Skin of body (tissue), 2 donors: Measurements from ENCODE around the gene SIT1. TPM values are rescaled to one million over a fixed set of nuclear protein-coding genes. Genes with fewer than 3 reads are reported as not detected.
"Not testable (repeated sequence)": the region's sequence is repeated elsewhere in the genome, so short reads cannot be mapped to it uniquely, and the experiment has no call there.

Experiments used
- DNase-seq: peaks from one replicate; lab custom pipeline; 2025; lab: John Stamatoyannopoulos, UW
- total RNA-seq: library from RNA; depleted of rRNA; stranded (reverse); fragments of >200 nt; gene quantifications from one replicate; pipeline ENCODE4 v1.2.3, GENCODE V29; 2014

Gene SIT1
- total RNA-seq, 1 donor from 2014 or later: 0.30 TPM

DNA sequence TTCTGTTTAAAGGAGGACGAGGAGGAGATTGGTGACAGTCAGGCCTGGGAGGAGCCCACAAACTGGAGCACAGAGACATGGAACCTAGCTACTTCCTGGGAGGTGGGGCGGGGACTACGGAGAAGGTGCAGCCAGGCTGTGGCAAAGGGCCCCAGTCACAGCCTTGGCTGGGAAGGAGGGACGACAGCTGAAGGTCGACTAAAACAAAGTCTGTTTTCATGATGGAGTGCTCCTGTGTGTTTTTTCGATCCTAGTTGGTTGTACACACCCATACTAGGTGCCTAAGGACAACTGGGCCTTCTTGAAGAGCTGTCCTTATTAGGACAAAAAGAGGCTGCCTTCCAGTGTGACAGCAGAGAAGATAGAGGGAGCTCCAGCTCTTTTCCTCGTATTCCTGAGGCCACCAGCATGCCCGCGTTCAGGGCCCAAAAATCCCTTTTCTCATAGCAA lies 10.3 kb upstream of the SIT1 start:
- DNase-seq: no peak

DNA sequence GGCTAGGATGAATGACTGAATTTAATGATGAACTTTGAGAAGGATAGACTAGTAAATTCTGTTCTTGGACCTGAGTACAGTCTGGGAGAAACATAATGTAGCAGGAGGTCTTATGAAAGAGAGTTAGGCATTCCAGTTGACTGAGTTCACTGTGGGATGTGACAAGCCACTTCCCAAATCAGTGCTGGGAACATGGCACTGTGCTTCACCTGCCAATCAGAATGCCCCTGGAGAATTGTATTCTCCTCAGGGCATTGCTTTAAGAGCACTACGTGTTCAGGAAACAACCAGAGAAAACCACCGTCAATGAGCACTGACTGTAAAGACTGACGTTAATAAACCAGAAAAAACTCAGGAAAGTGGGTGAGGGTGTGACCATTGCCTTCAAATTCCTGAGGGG lies 8.6 kb upstream of the SIT1 start:
- DNase-seq: no peak

DNA sequence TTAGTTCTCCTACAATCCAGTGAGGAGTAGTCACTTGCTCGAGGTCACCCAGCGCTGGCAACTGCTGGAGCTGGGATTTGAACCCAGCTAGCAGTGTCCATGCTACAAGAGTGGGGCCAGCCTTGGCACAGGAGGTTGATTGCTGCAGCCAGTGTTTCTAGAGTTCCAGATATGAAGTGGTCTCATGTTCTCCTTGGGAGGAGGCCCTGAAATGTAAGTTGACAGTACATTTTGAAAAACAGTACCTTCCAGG lies 8.2 kb upstream of the SIT1 start:
- DNase-seq: no peak

DNA sequence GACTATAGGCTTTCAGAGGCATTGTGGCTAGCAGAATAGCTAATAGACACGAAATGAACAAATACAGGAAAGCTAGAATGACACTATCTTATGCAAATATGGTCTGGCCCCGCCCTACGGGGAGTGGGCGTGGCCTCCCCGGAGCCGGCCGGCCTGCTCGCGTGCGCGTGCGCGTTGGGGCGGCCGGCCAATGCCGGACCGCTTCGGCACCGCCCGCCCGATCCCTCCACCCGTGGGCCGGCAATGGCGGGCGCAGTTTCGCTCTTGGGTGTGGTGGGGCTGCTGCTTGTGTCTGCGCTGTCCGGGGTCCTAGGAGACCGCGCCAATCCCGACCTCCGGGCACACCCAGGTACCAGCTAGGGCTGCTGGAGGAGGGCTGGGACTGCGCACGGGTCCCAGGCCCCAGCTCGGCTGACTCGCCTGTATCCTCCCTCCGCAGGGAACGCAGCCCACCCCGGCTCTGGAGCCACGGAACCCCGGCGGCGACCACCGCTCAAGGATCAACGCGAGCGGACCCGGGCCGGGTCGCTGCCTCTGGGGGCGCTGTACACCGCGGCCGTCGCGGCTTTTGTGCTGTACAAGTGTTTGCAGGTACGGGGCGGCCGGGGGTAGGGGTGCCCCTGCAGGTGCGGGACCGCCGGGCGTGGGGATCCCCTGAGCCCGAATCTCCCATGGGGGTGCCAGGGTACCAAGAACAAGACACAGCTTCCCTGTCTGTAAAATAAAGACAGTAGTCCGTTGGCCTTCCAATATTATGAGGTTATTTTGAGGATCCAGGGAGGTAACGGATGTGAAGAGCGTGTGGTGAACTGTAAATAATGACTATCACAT lies 7.6 kb upstream of the SIT1 start, which contains the start of gene CCDC107:
Gene CCDC107, plus strand, starts transcription at position 156 of the 831 bp plus-strand sequence. Its CDS starts 88 bp downstream, at position 244.
- DNase-seq: peak; percentile 82

GRCh38 chr9:35657546-35658136 lies 6.9 kb upstream of the SIT1 start, which contains the start of gene RMRP:
Gene RMRP, minus strand, starts transcription at chr9:35658019.
- peak; percentile 99 for DNase-seq

- DNase-seq: peak; percentile 61
These were observed 6.3 kb upstream of the SIT1 start for GRCh38 chr9:35656831-35657545.

- no peak for DNase-seq
These were observed 5.6 kb upstream of the SIT1 start for GRCh38 chr9:35656348-35656747.

DNA sequence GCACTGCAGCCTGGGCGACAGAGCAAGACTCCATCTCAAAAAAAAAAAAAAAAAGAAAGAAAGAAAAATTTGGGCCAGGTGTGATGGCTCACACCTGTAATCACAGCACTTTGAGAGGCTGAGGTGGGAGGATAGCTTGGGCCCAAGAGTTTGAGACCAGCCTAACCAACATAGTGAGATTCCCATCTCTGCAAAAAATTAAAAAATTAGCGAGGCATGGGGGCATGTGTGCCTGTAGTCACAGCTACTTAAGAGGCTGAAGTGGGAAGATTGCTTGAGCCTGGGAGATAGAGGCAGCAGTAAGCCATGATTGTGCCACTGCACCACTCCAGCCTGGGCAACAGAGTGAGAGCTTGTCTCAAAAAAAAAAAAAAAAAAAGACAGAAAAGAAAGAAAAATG lies 2.9 kb upstream of the SIT1 start:
- no peak for DNase-seq

DNA sequence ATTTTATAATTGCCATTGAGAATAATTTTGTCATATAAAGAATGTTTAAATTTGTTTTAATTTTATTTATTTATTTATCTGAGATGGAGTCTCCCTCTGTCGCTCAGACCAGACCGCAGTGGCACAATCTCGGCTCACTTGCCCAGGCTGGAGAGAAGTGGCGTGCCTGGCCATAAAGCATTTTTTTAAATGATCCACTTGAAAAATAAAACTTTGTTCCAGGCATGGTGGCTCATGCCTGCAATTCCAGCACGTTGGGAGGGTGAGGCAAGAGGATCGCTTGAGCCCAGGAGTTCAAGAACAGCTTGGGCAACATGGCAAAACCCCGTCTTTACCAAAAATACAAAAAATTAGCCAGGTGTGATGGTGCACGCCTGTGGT lies 2.1 kb upstream of the SIT1 start:
- DNase-seq: no peak

GRCh38 chr9:35651956-35652828 lies 1.5 kb upstream of the SIT1 start:
- DNase-seq: no peak

- no peak for DNase-seq
These were observed 1.0 kb downstream of the SIT1 start for GRCh38 chr9:35649431-35650340.

- DNase-seq: peak; percentile 93
These were observed 4.0 kb downstream of the SIT1 start for GRCh38 chr9:35646533-35647265.

- peak; percentile 64 for DNase-seq
These were observed 4.6 kb downstream of the SIT1 start for GRCh38 chr9:35646153-35646532.

DNA sequence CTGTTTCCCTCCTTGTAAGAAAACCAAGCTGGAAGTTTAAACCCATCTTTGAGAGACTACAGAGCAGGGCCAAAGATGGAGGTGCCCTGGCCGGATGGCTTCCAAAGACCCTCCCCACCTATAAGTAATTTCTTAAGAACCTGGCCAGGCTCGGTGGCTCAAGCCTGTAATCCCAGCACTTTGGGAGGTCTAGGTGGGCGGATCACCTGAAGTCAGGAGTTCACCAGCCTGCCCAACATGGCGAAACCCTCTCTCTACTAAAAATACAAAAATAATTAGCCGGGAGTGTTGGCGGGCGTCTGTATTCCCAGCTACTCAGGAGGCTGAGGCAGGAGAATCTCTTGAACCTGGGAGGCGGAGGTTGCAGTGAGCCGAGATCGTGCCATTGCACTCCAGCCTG lies 5.0 kb downstream of the SIT1 start:
- DNase-seq: not testable (repeated sequence)

- no peak for DNase-seq
These were observed 7.7 kb downstream of the SIT1 start for GRCh38 chr9:35643046-35643445.

- DNase-seq: not testable (repeated sequence)
These were observed 9.3 kb downstream of the SIT1 start for GRCh38 chr9:35641478-35641877.

DNA sequence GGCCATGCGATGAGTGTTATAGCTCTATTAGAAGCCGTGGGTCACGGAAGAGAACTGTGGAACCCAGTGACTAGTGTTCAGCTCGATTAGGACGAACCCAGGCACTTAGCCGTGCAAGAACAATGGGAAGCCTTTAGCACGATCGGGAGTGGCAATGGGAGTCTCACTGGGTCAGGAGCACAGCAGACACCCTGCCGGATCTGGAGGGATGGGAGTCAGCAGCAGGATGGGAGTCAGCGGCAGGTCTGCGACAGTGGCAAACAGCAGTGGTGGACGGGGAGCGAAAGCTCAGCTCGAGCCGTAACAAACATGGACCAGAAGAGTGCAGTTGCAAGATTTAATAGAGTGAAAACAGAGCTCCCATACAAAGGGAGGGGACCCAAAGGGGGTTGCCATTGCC lies 10.3 kb downstream of the SIT1 start:
- DNase-seq: not testable (repeated sequence)

- no peak for DNase-seq
These were observed 11.1 kb downstream of the SIT1 start for GRCh38 chr9:35639631-35640030.

- not testable (repeated sequence) for DNase-seq
These were observed 11.5 kb downstream of the SIT1 start for GRCh38 chr9:35639225-35639624.

GRCh38 chr9:35638751-35639150 lies 12.0 kb downstream of the SIT1 start:
- DNase-seq: not testable (repeated sequence)
